NCI-H2081 treated with DMSO at 0.1 percent for 48 hours (cell line): ENCODE results near the gene PPIF.
"Not testable (repeated sequence)": the region's sequence is repeated elsewhere in the genome, so short reads cannot be mapped to it uniquely, and the experiment has no call there.

Source experiments
- DNase-seq: peaks from one replicate; lab custom pipeline; 2025; lab: John Stamatoyannopoulos, UW

The PPIF gene

DNA sequence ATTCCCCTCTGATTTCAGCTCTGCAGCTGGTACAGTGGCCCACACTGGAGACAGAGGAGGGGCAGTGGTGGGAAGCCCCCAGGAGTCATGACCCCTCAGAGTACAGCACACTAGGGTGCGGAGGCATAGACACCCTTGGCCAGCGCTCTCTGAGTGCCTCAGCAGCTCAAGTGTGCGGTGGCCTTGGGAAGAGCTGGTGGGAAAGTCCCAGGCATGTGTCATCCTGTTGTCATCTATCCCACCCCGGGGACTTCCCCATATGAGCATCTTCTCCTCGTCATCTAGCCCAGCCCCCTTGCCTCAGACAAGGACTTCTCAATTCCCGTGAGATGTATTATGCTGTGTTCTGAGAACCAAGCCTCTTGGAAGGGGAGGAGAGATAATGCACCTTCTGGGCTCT is 15.6 kb upstream of the PPIF start:
- DNase-seq, result no peak

DNA sequence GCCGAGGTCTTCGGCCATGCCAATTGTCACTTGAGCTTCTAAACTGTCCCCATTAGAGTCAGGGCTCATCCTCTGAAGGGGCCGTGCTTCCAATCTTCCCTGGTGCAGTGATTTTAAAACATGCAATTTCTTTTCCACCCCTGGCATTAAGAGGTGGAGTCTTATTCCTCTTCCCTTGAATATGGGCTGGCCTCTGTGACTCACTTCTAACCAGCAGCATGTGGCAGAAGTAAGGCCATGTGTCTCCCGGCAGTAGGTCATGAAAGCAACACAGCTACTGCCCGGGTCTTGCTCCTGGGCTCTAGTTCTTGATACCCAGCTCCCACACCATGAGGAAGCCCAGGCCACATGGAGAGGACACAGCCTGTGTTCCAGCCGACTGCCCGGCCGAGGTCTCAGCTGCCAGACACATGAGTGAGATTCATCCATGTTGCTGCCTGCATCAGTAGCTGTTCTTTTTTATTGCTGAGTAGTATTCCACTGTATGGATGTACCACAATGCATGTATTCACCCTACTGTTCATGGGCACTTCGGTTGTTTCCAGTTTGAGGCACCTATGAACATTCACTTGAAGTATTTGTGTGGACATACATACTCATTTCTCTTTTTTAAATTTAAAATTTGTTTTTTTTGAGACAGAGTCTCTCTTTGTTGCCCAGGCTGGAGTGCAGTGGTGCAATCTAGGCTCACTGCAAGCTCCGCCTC is 14.5 kb upstream of the PPIF start:
- DNase-seq, result not testable (repeated sequence)

DNA sequence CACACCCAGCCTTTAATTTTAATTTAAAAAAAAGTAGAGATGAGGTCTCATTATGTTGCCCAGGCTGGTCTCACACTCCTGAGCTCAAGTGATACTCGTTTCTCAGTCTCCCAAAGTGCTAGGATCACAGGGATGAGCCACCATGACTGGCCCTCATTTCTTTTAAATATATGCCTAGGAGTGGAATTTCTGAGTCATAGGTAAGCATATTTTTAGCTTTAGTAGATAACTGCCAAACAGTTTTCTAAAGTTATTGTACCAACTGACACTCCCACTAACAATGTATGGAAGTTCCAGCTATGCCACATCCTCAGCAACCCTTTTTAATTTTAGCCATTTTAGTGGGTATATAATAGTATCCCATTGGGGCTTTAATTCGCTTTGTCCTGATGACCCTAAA is 13.8 kb upstream of the PPIF start:
- DNase-seq, result no peak

DNA sequence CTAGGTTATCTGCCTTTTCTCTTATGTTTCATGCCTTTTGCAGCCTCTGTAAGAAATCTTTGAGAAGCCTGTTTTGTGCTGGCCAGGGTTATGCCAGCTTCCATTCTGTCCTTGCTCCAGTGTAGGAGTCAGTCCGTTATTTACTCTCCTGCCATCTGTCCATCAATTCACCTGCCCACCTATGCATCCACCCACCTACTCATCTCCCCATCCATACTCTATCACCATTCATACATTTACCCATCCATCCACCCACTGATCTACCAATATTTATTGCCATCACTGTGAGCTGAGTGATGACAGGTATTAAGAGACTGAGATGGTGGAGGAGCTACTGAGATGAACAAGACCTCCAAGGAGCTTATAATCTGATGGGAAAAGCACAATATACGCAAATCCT is 12.7 kb upstream of the PPIF start:
- no peak for DNase-seq

DNA sequence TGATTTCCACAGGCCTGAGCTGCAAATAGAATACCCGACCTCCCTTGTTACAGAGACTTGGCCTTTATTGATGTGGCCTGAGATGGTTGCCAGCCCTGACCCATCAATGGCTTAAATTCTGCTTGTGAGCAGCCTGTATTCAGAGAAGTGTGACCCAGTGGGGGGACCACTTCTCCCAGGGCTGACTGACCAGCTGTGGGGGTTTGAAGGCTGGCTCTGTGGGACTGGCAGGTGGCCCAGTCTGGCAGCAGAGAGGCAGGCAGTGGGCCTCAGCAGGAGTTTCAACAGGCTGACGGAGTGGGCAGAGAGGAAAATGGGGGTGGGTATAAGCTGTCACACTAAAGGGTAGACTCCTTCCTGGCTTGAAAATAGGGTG is 12.2 kb upstream of the PPIF start:
- DNase-seq, result no peak

DNA sequence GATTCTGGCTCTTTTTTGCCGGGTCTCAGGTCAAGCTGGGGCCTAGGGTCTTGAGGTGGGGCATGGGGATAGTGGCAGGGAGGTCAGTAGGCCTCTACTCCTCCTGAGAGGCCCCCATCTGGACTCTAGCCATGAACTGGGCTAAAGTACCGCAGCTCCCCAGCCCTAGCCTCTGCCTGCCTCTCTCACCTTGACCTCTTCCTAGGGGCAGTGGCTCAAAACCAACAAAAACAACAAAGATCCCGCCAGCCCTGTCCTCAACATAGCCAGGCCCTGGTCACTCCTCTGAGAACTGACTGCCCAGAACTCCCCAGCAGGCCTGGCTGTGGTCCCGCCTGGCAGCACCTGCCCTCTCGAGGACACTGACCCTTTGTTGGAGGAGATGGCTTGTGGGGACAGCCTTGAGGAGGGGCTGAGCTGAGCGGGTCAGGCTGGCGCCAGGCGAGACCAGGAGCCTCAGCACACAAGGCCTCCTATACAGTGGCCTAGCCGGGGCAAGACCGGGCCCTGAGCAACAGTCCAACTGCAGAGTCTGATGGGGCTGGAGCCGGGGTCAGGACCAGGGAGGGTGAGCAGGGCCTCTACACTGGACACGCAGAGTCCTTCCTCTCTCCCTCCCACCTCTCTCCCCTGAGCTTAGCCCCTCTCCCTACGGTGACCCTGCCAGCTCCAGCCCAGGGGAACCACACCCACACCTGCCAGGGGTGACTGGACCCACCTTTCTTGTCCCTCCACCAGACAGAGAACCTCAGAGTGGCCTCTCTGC is 11.6 kb upstream of the PPIF start:
- DNase-seq, result no peak

DNA sequence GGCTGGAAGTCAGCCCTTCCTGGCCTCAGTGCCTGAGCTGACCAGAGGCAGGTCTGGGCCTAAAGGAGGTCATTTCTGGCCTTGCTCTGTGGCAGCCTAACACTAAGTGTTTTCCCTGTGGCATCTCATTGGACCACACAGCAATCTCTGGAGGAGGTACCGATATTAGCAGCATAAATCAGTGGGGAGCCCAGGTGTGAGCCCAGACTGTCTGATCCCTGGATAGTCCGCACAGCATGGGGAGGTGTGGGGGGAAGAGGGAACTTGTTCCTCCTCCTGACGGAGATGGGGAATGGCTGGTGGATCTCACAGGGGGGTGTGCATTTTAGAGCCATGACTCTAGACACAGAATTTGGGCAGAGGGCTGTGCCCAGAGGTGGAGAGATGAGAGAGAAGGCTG is 11.0 kb upstream of the PPIF start:
- peak; percentile 6 for DNase-seq

DNA sequence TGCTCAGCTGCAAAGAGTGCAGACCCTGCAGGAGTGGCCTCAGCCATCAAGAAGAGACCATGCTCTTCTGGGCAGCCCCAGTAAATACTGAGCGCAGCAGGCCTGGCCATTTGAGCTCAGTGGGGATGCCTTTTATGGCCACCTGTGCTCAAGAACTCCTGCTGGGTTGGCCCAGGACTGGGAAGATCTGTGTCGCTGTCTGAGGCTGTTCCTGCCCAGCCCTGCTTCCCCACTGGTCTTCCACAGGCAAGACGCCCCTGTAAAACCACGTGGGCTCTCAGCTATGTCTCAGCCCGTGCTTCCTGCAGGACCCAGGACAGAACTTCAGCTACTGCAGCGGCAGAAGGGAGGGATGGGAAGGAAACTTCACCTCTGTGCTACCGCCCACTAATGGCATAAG is 10.5 kb upstream of the PPIF start:
- peak; percentile 40 for DNase-seq

DNA sequence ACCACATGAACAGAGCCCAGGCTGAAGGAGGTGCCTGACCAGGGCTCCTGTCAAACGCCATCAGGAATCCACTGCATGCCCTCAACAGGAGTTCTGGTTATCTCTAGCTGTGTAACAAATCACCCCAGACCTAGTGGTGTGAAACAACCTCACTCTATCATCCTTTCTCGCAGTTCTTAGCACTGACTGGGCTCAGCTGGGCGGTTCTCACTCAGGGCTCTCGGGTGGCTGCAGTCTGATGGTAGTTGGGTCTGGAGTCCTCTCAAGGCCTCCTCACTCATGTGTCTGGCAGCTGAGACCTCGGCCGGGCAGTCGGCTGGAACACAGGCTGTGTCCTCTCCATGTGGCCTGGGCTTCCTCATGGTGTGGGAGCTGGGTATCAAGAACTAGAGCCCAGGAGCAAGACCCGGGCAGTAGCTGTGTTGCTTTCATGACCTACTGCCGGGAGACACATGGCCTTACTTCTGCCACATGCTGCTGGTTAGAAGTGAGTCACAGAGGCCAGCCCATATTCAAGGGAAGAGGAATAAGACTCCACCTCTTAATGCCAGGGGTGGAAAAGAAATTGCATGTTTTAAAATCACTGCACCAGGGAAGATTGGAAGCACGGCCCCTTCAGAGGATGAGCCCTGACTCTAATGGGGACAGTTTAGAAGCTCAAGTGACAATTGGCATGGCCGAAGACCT is 9.3 kb upstream of the PPIF start:
- not testable (repeated sequence) for DNase-seq

DNA sequence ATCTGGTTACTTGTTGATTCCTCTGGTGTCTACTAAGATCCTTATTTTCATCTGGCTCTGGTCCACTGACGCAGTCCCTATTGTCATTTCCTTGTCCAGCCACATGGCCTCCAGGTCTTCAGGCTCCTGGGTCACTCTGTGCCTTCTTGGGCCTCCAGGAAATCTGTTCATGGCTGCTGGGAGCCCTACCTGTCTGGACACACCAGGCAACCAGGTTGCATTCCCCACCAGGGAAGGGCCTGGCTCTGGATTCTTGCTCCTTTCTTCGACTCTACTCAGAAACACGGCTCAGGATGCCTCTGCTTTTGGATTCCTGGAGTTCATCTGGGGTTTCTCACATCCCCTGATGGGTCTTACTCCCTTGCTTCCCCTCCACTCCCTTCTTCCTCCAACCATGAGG is 8.0 kb upstream of the PPIF start:
- DNase-seq, result no peak

DNA sequence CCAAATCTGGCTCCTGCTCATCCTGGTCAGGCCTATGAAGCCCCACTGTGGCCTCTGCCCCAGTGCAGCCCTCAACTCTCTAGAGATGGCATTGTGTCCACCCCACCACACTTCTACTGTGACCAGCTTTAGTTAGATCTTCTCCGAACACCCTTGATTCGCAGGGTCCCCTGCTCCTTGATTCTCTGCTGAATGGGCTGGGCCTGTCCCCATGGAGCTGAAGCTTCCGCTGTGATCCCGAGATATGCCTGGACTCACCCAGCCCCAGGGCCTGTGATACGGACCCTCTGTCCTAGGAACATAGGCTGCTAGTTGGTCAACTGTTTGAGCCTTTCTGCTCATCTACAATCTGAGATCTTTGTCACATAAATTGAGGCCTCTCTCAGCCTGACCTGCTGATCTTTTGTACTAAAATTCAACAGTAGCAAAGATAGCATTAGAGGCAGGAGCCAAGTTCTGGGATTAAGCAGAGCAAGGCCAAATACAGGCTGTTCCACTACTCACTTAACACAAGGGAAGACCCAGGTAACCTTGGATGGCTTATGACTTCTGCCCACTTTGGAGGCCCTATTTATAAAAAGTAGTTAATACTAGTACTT is 6.5 kb upstream of the PPIF start:
- no peak for DNase-seq

DNA sequence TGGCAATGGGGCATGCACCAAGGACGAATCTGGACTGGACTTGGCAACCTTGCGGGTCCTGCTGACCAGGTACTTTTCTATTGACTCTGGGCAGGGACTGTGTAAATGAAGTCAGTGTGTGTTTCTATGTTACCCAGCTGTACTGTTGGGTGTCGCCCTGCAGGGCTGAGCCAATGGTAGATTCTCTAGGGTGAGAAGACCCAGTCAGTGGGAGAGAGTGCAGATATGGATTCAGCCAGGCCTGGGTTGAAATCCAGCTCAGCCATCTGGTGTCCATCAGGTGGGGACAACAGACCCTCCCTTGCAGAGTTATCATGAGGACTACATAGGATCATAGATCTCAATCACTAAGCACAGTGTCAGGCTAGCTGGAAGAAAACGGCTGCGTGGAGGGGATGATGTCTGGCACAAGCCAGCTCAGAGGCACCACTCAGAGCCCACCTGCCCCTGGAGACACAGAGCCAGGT is 4.9 kb upstream of the PPIF start:
- DNase-seq, result no peak

DNA sequence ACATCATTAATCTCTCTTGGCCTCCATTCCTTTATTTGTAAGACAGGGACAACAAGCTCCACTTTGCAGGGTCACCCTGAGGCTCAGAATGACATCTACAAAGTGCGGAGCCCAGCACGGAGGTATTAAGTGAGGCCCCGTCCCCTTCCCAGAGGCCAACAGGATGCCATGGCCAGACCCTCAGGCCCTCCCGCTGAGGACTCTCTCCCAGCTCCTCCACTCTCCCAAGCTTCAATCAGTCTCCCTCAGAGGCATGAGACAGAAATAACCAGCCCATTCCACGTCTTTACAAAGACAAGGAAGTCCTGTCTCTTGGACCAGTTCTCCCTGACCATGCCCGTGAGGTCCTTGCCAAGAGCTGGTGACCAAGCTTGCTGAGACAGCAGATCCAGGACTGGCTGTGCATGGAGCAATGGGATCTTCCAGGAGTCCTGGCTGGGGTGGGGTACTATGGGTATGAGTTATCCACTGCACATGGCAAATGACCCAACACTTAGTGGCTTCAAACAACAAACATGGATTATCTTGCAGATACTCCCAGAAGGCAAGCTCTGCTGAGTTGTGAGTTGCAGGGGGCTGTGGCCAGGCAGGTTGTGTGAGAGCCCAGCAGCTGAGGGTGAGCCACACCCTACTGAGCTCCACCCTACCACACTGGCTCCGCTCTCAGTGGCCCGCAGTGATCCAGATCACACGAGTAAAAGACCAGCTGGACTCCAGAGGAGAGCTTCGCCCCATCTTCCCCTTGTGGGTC is 4.3 kb upstream of the PPIF start:
- DNase-seq, result no peak

DNA sequence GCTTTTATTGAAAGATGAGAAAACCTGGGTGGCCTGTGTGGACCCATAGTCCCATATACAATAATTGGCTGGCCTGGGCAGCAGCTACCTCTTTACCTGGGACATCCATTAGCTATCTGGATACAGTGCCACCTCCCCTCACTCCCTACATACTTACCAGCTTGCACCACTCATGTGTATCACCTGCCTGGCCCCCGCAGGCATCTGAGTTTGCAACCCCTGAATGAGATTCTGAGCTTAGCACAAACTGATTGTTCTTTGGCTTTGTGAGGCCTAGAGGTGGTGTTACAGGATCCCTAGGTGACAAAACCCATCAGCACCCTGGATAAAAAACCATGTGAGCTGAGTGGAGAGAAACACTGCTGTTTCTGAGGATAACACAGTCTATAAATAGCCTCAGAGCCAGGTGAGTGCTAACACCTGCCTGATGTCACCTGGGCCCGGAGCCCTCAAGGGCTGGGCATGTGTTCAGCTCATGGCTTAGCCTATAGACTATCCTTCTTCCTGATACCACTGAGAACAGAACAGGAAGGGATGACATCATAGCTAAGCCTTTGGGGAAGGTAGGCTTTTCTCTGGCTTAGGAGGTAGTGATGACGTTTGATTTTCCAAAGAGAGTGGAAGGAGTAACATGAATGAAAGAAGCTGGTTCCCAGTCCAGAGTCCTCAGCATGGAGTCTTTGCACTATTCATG is 2.6 kb upstream of the PPIF start:
- DNase-seq, result peak; percentile 36

DNA sequence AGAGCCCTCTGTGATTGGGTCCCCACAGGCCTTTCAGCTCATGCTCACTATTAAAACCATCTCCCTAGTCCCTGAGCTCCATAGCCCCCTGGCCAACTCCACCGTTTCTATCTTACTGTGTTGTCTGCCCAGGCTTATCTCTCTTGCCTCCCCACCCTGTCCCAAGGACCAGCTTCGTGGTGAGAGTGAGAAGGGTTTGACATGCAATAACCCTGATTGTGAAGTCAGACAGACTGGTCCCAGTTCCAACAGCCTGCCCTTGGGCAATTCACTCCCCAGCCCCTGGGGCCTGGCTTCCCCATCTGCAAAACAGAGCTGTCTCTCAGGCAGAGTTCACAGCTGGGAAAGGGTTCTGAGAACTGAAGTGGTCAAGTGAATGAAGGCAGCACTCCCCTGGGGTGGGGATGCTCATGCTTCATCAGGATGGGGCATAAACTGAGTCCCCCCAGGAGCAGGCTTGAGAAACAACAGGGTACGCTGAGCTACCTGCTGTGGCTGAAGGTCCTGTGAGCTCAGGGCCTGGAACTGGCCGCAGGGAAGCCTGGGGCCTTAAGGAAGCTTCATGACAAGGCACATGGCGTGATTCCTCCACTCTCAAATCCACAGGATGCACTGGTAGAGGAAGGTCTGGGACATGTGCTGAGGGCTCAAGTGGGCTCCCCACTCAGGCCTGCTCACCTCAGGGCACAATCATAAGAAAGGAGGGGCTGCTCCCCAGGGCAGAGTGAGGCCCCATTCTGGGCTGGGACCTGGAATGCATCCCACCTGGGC is 1.8 kb upstream of the PPIF start:
- DNase-seq, result no peak

DNA sequence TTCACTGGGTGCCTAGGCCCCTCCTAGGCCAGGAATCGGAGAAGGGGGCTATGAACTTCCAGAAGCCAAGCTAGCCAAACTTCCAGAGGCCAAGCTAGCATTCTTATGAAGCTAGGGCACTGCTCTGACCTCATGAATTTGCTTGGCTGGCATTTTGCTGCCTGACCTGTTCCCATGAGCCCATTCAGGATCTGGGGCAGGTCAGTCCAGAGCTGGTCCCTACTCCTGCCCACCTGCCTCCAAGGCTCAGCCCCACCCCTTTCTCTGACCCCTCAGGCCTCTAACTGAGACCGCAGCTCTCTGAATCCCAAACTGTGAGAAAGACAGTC is 1.3 kb upstream of the PPIF start:
- DNase-seq, result no peak

DNA sequence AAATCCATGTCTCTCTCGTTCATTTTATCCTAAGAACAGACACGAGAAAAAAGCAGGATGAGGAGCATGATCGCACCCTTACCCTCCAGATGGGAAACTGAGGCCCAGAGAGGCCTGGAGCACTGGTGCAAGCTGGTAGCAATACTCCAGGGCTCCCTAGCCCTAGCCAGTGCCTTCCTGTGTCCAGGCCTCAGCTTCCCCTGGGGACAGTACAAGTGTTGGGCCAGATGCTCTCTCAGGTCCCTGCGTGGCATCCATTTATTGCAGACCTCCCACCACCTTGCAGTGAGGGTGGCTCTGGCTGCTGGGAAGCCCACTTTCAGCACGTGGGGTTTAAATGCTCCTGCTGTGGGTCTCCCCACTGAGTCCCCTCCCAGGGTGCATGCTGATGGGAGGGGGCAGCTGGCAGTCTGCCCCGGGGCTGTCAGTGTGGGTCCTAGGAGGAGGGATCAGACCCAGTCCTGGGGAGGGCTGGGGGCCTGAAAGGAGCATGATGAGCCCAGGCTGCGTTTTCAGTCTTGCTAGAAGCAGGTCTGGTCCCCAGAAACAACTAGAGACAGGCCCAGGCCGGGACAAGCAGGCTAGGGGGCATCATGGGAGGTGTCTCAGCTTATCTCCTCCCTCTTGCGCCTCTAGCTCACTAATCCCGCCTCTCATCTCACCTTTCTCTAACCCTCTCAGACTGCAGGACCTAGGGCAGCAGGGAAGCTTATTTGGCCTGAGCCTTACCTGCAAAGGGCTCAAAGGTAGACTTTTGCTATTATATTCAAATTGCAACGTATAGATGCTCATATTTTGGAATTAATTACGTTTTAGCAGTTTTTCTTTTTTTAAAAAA is 662 bp upstream of the PPIF start:
- DNase-seq, result no peak

DNA sequence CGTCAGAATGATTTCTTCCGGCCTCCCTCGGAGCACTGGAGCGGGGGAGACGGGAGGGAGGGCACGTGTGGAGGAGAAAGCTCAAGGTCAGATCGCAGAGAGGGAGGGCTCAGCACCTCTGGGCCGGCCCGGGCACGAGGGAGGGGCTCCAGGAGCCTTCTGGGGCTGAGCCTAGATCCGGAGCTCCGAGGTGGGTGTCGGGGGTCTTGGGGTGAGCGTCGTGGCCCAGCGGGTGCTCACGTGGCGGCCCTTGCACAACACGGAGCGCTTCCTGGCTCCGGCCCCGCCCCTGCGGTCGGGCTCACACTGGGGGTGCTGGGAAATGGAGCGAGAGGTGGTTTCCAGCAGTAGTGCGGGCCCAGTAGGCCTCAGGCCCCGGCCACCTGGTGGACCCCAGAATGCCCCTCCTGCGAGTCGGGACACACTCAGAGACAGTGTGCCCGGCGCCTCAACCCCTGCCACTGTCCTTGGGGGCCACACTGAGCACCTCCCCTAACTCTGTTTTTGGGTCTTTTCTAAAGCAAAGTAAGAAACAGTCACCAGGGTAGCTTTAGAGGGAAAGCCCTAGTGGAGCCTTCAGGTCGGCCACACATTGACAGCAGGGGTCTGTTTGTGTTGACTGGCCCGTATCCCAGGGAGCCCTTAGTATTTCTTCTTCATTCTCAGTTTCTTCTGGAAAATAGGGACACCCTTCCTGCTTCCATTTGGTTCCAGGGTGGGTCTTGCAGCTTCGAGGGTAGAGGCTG is 798 bp downstream of the PPIF start:
- DNase-seq, result no peak

DNA sequence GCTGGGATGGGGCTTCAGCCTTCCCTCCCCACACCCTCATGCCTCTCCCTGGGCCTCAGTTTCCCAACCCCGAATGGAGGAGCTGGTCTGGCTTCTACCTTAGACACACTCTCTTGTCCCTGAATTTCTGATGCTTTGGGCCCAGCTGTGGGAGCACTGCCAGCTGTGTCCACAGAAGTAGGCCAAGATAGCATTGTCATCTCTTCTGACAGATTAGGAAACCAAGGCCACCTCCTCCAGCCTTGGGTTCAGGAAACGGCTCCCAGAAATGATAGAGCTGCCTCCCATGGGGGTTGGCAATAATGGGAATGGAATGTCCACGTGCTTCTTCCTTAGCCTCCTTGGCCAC is 1.3 kb downstream of the PPIF start:
- DNase-seq, result no peak
